ENCODE data around the gene PIK3C2B. TPM values are rescaled to one million over a fixed set of nuclear protein-coding genes. Genes with fewer than 3 reads are reported as not detected.

The PIK3C2B gene
- total and polyA plus RNA-seq, 2 donors from 2014 or later, result 2.5 to 36.4 TPM

GRCh38 chr1:204507317-204508105, 12.9 kb upstream of the PIK3C2B start:
- H3K4me1 ChIP-seq (ENCODE audit: control insufficient read depth in 2 of 3, insufficient read depth in 2 of 3, low read depth in 1 of 3, low read length in 3 of 3), result peaks cover 2 to 5% (median 3%) of the 10 kb centered on the region in 3 donors
- peak overlapping the region; percentile 70 to 97 (median 85) for H3K9ac ChIP-seq (ENCODE audit: low read length in 3 of 3)
- H3K4me3 ChIP-seq (ENCODE audit: low read length in 3 of 3), result peak overlapping the region; percentile 68 to 96 (median 93)
- intact Hi-C loops (cut with DNase I), result no loop called here
- no peaks in the 10 kb centered on the region for H3K9me3 ChIP-seq (ENCODE audit: control insufficient read depth in 2 of 3, insufficient read depth in 1 of 3, low read length in 3 of 3)
- TF ChIP-seq CTCF (IDR thresholded peaks at IDR 0.05; ENCODE audit: borderline replicate concordance, extremely low read depth, insufficient read depth), result no peak
- peak in 4 of 5 donors; percentile 68 to 83 (median 76) for DNase-seq
- H3K27me3 ChIP-seq (ENCODE audit: control insufficient read depth, insufficient read depth, low read length), result no peaks in the 10 kb centered on the region
- FAIRE-seq, result no peak
- no peaks in the 10 kb centered on the region for H3K36me3 ChIP-seq (ENCODE audit: control insufficient read depth in 2 of 3, insufficient read depth in 3 of 3, low read length in 3 of 3)
- H3K27ac ChIP-seq (ENCODE audit: low read depth in 2 of 2, low read length in 2 of 2), result peak overlapping the region; percentile 75 to 94

GRCh38 chr1:204506969-204507316, 12.3 kb upstream of the PIK3C2B start:
- H3K36me3 ChIP-seq (ENCODE audit: control insufficient read depth in 2 of 3, insufficient read depth in 3 of 3, low read length in 3 of 3), result no peaks in the 10 kb centered on the region
- peak overlapping the region; percentile 70 to 97 (median 85) for H3K9ac ChIP-seq (ENCODE audit: low read length in 3 of 3)
- H3K4me3 ChIP-seq (ENCODE audit: low read length in 3 of 3), result peak overlapping the region; percentile 68 to 96 (median 93)
- DNase-seq (peak in 4 of 5 donors; percentile 94 to 98 (median 96)), FAIRE-seq (peak; percentile 32)
- no peaks in the 10 kb centered on the region for H3K27me3 ChIP-seq (ENCODE audit: control insufficient read depth, insufficient read depth, low read length)
- intact Hi-C loops (cut with DNase I), result no loop called here
- H3K9me3 ChIP-seq (ENCODE audit: control insufficient read depth in 2 of 3, insufficient read depth in 1 of 3, low read length in 3 of 3), result no peaks in the 10 kb centered on the region
- H3K27ac ChIP-seq (ENCODE audit: low read depth in 2 of 2, low read length in 2 of 2), result peak overlapping the region; percentile 75 to 94
- H3K4me1 ChIP-seq (ENCODE audit: control insufficient read depth in 2 of 3, insufficient read depth in 2 of 3, low read depth in 1 of 3, low read length in 3 of 3), result peaks cover 2 to 5% (median 3%) of the 10 kb centered on the region in 3 donors
- no peak for TF ChIP-seq CTCF (IDR thresholded peaks at IDR 0.05; ENCODE audit: borderline replicate concordance, extremely low read depth, insufficient read depth)

GRCh38 chr1:204506201-204506968, 11.8 kb upstream of the PIK3C2B start:
- H3K9ac ChIP-seq (ENCODE audit: low read length in 3 of 3), result peak overlapping the region in 2 of 3 donors; percentile 70 to 97
- peak in 4 of 5 donors; percentile 85 to 96 (median 89) for DNase-seq
- no peaks in the 10 kb centered on the region for H3K27me3 ChIP-seq (ENCODE audit: control insufficient read depth, insufficient read depth, low read length)
- intact Hi-C loops (cut with DNase I), result no loop called here
- H3K4me3 ChIP-seq (ENCODE audit: low read length in 3 of 3), result peak overlapping the region; percentile 68 to 96 (median 93)
- H3K27ac ChIP-seq (ENCODE audit: low read depth in 2 of 2, low read length in 2 of 2), result peak overlapping the region; percentile 29 to 94
- peaks cover 2 to 5% (median 3%) of the 10 kb centered on the region in 3 donors for H3K4me1 ChIP-seq (ENCODE audit: control insufficient read depth in 2 of 3, insufficient read depth in 2 of 3, low read depth in 1 of 3, low read length in 3 of 3)
- H3K9me3 ChIP-seq (ENCODE audit: control insufficient read depth in 2 of 3, insufficient read depth in 1 of 3, low read length in 3 of 3), result no peaks in the 10 kb centered on the region
- FAIRE-seq, result peak; percentile 68
- no peaks in the 10 kb centered on the region for H3K36me3 ChIP-seq (ENCODE audit: control insufficient read depth in 2 of 3, insufficient read depth in 3 of 3, low read length in 3 of 3)
- TF ChIP-seq CTCF (IDR thresholded peaks at IDR 0.05; ENCODE audit: borderline replicate concordance, extremely low read depth, insufficient read depth), result no peak
